Fibroblast of gingiva (primary cell): ENCODE measurements around the gene IL6R.

Experiments
- DNase-seq: peaks from one replicate; pipeline ENCODE4 v3.0.0-alpha.2; 2011; ENCODE audit warnings: low read depth

Gene IL6R

GRCh38 chr1:154453574-154454352, 48.6 kb downstream of the IL6R start:
- DNase-seq = peak; percentile 84

GRCh38 chr1:154454386-154455120, 49.4 kb downstream of the IL6R start:
- no peak for DNase-seq

GRCh38 chr1:154456631-154457030, 51.5 kb downstream of the IL6R start:
- DNase-seq = no peak

- no peak for DNase-seq
Observed at GRCh38 chr1:154459080-154459479, 53.9 kb downstream of the IL6R start.

GRCh38 chr1:154460695-154461260, 55.6 kb downstream of the IL6R start:
- no peak for DNase-seq

- DNase-seq = no peak
Observed at GRCh38 chr1:154463512-154463990, 58.4 kb downstream of the IL6R start.

- no peak for DNase-seq
Observed at GRCh38 chr1:154465621-154466195, 60.6 kb downstream of the IL6R start.

GRCh38 chr1:154466206-154466605, 61.1 kb downstream of the IL6R start:
- no peak for DNase-seq

- no peak for DNase-seq
Observed at GRCh38 chr1:154466921-154467417, 61.8 kb downstream of the IL6R start.

- DNase-seq = no peak
Observed at GRCh38 chr1:154467434-154468102, 62.4 kb downstream of the IL6R start.

- no peak for DNase-seq
Observed at GRCh38 chr1:154468535-154469250, 63.5 kb downstream of the IL6R start.

- no peak for DNase-seq
Observed at GRCh38 chr1:154469844-154470560, 64.9 kb downstream of the IL6R start.

- no peak for DNase-seq
Observed at GRCh38 chr1:154471304-154471703, 66.2 kb downstream of the IL6R start.

GRCh38 chr1:154474802-154475201, 69.7 kb downstream of the IL6R start:
- DNase-seq = peak; percentile 41

- DNase-seq = no peak
Observed at GRCh38 chr1:154476791-154477190, 71.6 kb downstream of the IL6R start.

- DNase-seq = no peak
Observed at GRCh38 chr1:154478013-154478412, 72.9 kb downstream of the IL6R start.

- DNase-seq = no peak
Observed at GRCh38 chr1:154478639-154479038, 73.5 kb downstream of the IL6R start.

GRCh38 chr1:154479764-154480421, 74.8 kb downstream of the IL6R start:
- peak; percentile 75 for DNase-seq

GRCh38 chr1:154481053-154481452, 75.9 kb downstream of the IL6R start:
- no peak for DNase-seq
